Peyer's patch (tissue), 4 donors: ENCODE data around the gene DAPK1.

Source experiments
- POLR2A ChIP-seq, 2 donors: fragments of 450-650 bp; IDR thresholded peaks; one replicate each; pipeline ENCODE4 v1.5.1; 2017; ENCODE audit warnings: antibody characterized with exemption in 2 of 2, mild to moderate bottlenecking in 2 of 2, moderate library complexity in 2 of 2
- TF ChIP-seq, protein P1 (sequence below), 6 experiments: fragments of 450-650 bp in 4 of 6; fragments of 200-600 bp in 2 of 6; sonication (generic) in 1 of 6; IDR thresholded peaks; one replicate each; pipeline ENCODE4 v1.5.1; 2017 to 2019; ENCODE audit warnings: antibody characterized with exemption in 6 of 6, mild to moderate bottlenecking in 3 of 6, moderate library complexity in 1 of 6

DNA sequence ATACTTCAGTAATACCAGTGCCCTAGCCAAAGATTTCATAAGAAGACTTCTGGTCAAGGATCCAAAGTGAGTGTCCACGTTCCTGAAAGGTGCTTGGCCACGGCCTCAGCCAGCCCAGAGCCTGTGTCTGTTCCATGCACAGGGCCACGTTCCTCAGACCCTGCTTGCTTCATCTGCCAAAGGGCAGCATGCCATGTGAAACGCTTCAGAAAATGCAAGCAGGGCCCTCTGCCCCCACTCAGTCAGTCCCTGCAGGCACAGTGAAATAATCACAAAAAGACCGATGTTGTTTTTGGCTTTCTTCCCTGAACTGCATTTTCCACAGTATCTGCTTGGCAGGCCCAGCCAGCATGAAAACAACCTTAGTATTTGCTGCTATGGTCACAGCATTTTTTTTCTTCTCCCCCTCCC, 142.7 kb downstream of the DAPK1 start:
- TF ChIP-seq, protein P1, sequence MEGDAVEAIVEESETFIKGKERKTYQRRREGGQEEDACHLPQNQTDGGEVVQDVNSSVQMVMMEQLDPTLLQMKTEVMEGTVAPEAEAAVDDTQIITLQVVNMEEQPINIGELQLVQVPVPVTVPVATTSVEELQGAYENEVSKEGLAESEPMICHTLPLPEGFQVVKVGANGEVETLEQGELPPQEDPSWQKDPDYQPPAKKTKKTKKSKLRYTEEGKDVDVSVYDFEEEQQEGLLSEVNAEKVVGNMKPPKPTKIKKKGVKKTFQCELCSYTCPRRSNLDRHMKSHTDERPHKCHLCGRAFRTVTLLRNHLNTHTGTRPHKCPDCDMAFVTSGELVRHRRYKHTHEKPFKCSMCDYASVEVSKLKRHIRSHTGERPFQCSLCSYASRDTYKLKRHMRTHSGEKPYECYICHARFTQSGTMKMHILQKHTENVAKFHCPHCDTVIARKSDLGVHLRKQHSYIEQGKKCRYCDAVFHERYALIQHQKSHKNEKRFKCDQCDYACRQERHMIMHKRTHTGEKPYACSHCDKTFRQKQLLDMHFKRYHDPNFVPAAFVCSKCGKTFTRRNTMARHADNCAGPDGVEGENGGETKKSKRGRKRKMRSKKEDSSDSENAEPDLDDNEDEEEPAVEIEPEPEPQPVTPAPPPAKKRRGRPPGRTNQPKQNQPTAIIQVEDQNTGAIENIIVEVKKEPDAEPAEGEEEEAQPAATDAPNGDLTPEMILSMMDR (IDR thresholded peaks at IDR 0.05) = no peak
- no peak for TF ChIP-seq POLR2A (IDR thresholded peaks at IDR 0.05)
